Hematopoietic multipotent progenitor cell treated with erythropoietin and hydrocortisone succinate and interleukin-3 and kit ligand, for 15 days (in vitro differentiated cells): Measurements from ENCODE around the gene POTEB2.
"Not testable (repeated sequence)": the region's sequence is repeated elsewhere in the genome, so short reads cannot be mapped to it uniquely, and the experiment has no call there.

ENCODE experiments used
- DNase-seq: peaks from one replicate; pipeline ENCODE4 v3.0.0-alpha.2; 2015; ENCODE audit warnings: low spot score

POTEB2 gene

GRCh38 chr15:20866214-20866613, at the start of gene POTEB2:
POTEB2 (minus strand) TSS chr15:20866314; CDS start chr15:20866281, 33 bp downstream.
- DNase-seq, result not testable (repeated sequence)

- not testable (repeated sequence) for DNase-seq
Observed at GRCh38 chr15:20879916-20880315, 13.8 kb upstream of the POTEB2 start.

- not testable (repeated sequence) for DNase-seq
Observed at GRCh38 chr15:20878464-20878863, 12.3 kb upstream of the POTEB2 start.

- DNase-seq, result not testable (repeated sequence)
Observed at GRCh38 chr15:20877819-20878218, 11.7 kb upstream of the POTEB2 start.
